HepG2 (cell line): ENCODE data around the gene IRAK1BP1. TPM values are rescaled to one million over a fixed set of nuclear protein-coding genes. Genes with fewer than 3 reads are reported as not detected.

Source experiments
- ATAC-seq: fragments of 200-7000 bp; cut with Tn5 transposase; 3 replicates; pipeline ENCODE4 v1.9.1; 2020; ENCODE audit warnings: mild to moderate bottlenecking, moderate library complexity
- BruUV-seq: library from RNA; stranded (reverse); fragments of 400-500 nt; replicated peaks from 2 replicates; lab custom pipeline; 2021; lab: Mats Ljungman, UMichigan
- CTCF ChIA-PET: fragments of 300-600 bp; formaldehyde crosslinking; extraction: SDS; loops from one replicate; lab custom pipeline; 2021; ENCODE audit warnings: low total read pairs, inconsistent platforms, low intra/inter-chr PET ratio; lab: Yijun Ruan, JAX
- POLR2A ChIA-PET: fragments of 350-600 bp; sonication (Branson Sonifier 250); formaldehyde crosslinking; loops from one replicate; lab custom pipeline; 2020; ENCODE audit warnings: antibody characterized with exemption, inconsistent platforms; lab: Yijun Ruan, JAX
- DNase-seq: peaks from one replicate; pipeline ENCODE4 v3.0.0-alpha.2; 2015; ENCODE audit warnings: low spot score
- FAIRE-seq: peaks from 3 replicates; lab custom pipeline; 2011; peaks lifted over from hg19 to GRCh38; lab: Jason Lieb, UNC
- H2AFZ ChIP-seq: one replicate; pipeline ENCODE4 v1.6.1; 2011; ENCODE audit warnings: low read length, inconsistent platforms
- H3K27ac ChIP-seq: fragments of 300-600 bp; 3 replicates; pipeline ENCODE4 v1.8.0; 2011; ENCODE audit warnings: mixed run types, mild to moderate bottlenecking, mixed read lengths, low read length, inconsistent platforms; ENCODE audit not compliant: insufficient read depth; ENCODE audit errors: extremely low read length
- H3K27me3 ChIP-seq, 2 experiments: fragments of 200-600 bp in 1 of 2; 2 replicates in 1 of 2; 3 replicates in 1 of 2; pipeline versions ENCODE4 v1.6.0 to v1.8.0; 2011; ENCODE audit warnings: low read length in 2 of 2, mild to moderate bottlenecking in 2 of 2, moderate library complexity in 2 of 2, inconsistent platforms in 1 of 2; ENCODE audit not compliant: insufficient read depth in 2 of 2, control insufficient read depth in 1 of 2
- H3K36me3 ChIP-seq, 2 experiments: fragments of 200-600 bp in 1 of 2; replicated peaks in 1 of 2; 2 replicates in 1 of 2; 3 replicates in 1 of 2; pipeline versions ENCODE4 v1.5.1 to v1.8.0; 2011; ENCODE audit warnings: low read length in 2 of 2, inconsistent platforms in 1 of 2; ENCODE audit not compliant: insufficient read depth in 2 of 2, control insufficient read depth in 1 of 2
- H3K4me1 ChIP-seq: 2 replicates; pipeline ENCODE4 v1.5.1; 2012; ENCODE audit warnings: low read length, inconsistent platforms; ENCODE audit not compliant: insufficient read depth
- H3K4me2 ChIP-seq: 2 replicates; pipeline ENCODE4 v1.6.0; 2011; ENCODE audit warnings: low read depth, low read length, inconsistent platforms
- H3K4me3 ChIP-seq, 3 experiments: fragments of 200-600 bp in 1 of 3; sonication (generic), shearing (Covaris generic) in 1 of 3; replicated peaks in 1 of 3; 2 replicates each; pipeline ENCODE4 v1.5.1; 2011 to 2016; ENCODE audit warnings: low read length in 3 of 3, inconsistent platforms in 2 of 3, low read depth in 2 of 3, mild to moderate bottlenecking in 2 of 3, control low read depth in 1 of 3, mixed read lengths in 1 of 3; ENCODE audit not compliant: insufficient read depth in 1 of 3
- H3K79me2 ChIP-seq: one replicate; pipeline ENCODE4 v1.6.1; 2011; ENCODE audit warnings: low read length, inconsistent platforms; ENCODE audit not compliant: insufficient read depth
- H3K9ac ChIP-seq: 2 replicates; pipeline ENCODE4 v1.6.0; 2011; ENCODE audit warnings: mild to moderate bottlenecking, low read depth, low read length, inconsistent platforms; ENCODE audit not compliant: insufficient read depth
- H3K9me3 ChIP-seq: 2 replicates; pipeline ENCODE4 v1.5.1; 2012; ENCODE audit warnings: mild to moderate bottlenecking, low read length
- H4K20me1 ChIP-seq: 2 replicates; pipeline ENCODE4 v1.6.0; 2011; ENCODE audit warnings: inconsistent platforms, mild to moderate bottlenecking, low read length, moderate library complexity; ENCODE audit not compliant: insufficient read depth
- GPN1 ChIP-seq: sonication (generic); formaldehyde crosslinking; IDR thresholded peaks from 2 replicates; pipeline ENCODE4 v1.5.1; 2020; ENCODE audit warnings: missing genetic modification reagents, borderline replicate concordance
- MED1 ChIP-seq: sonication (generic); formaldehyde crosslinking; IDR thresholded peaks from 2 replicates; pipeline ENCODE4 v1.4.0; 2020; ENCODE audit warnings: missing genetic modification reagents
- MLLT10 ChIP-seq: sonication (generic); formaldehyde crosslinking; IDR thresholded peaks from 2 replicates; pipeline ENCODE4 v1.4.0; 2020; ENCODE audit warnings: missing genetic modification reagents
- TBX2 ChIP-seq: sonication (generic); formaldehyde crosslinking; IDR thresholded peaks from 2 replicates; pipeline ENCODE4 v1.5.0; 2020; ENCODE audit warnings: missing genetic modification reagents, mild to moderate bottlenecking, borderline replicate concordance
- ZNF33B ChIP-seq: sonication (generic); formaldehyde crosslinking; IDR thresholded peaks from 2 replicates; pipeline ENCODE4 v1.5.1; 2020; ENCODE audit warnings: mild to moderate bottlenecking, missing genetic modification reagents
- ZNF44 ChIP-seq: sonication (generic); formaldehyde crosslinking; IDR thresholded peaks from 2 replicates; pipeline ENCODE4 v1.5.1; 2020; ENCODE audit warnings: mild to moderate bottlenecking, missing genetic modification reagents
- ZNF543 ChIP-seq: sonication (generic); formaldehyde crosslinking; IDR thresholded peaks from 2 replicates; pipeline ENCODE4 v1.4.0; 2020; ENCODE audit warnings: mild to moderate bottlenecking, missing genetic modification reagents
- WGBS: methylation state at CpG from one replicate; pipeline ENCODE4 v1.1.6; 2017; ENCODE audit warnings: low lambda C conversion rate; 5-methylcytosine and 5-hydroxymethylcytosine counted together
- in situ Hi-C: cut with HindIII; loops from 2 replicates; pipeline ENCODE4 v1.10.0; 2017; ENCODE audit warnings: low pct_unique_long_range_greater_than_20kb; ENCODE audit not compliant: extremely low pct_ligation_motif_present
- intact Hi-C: fragments of 100-400 bp; cut with micrococcal nuclease; formaldehyde crosslinking; loops from one replicate; pipeline ENCODE4 v1.10.0; 2022; ENCODE audit not compliant: unreplicated experiment
- polyA plus RNA-seq, 8 experiments: library from polyadenylated mRNA; depleted of rRNA in 3 of 8; stranded (reverse) in 7 of 8; unstranded in 1 of 8; fragments of >200 nt; fragmentation: Illumina TruSeq in 4 of 8; extraction: Trizol in 4 of 8; gene quantifications; 2 replicates each; pipeline versions ENCODE4 v1.2.1 to v1.2.3, GENCODE V29; 2011 to 2016; ENCODE audit warnings: low read depth in 4 of 8, missing spikeins in 1 of 8, mixed read lengths in 1 of 8; ENCODE audit not compliant: insufficient read depth in 1 of 8
- total RNA-seq, 5 experiments: library from RNA; depleted of rRNA; stranded (reverse); fragments of >200 nt; fragmentation: Illumina TruSeq; extraction: Trizol; gene quantifications; 2 replicates each; pipeline ENCODE4 v1.2.3, GENCODE V29; 2016; ENCODE audit warnings: low read depth in 1 of 5
- TF ChIP-seq, protein P1 (sequence below): sonication (generic); formaldehyde crosslinking; IDR thresholded peaks from 2 replicates; pipeline ENCODE4 v1.5.1; 2020; ENCODE audit warnings: mild to moderate bottlenecking, missing genetic modification reagents, moderate library complexity
- TF ChIP-seq, protein P2 (sequence below): sonication (generic); formaldehyde crosslinking; conservative IDR thresholded peaks from 2 replicates; pipeline ENCODE4 v1.8.1; 2023; ENCODE audit warnings: missing genetic modification reagents
- TF ChIP-seq, protein P3 (sequence below): sonication (generic); formaldehyde crosslinking; IDR thresholded peaks from 2 replicates; pipeline ENCODE4 v1.5.1; 2020; ENCODE audit warnings: missing genetic modification reagents, mild to moderate bottlenecking, borderline replicate concordance
- TF ChIP-seq, protein P4 (sequence below): sonication (generic); formaldehyde crosslinking; IDR thresholded peaks from 2 replicates; pipeline ENCODE4 v1.9.0; 2021; ENCODE audit warnings: missing genetic modification reagents, borderline replicate concordance

Gene IRAK1BP1
- total and polyA plus RNA-seq, 2 of the 13 experiments (the other 11 are each of a cell fraction or from before 2014, with no cell fraction given): 0.86 to 1.5 TPM

DNA sequence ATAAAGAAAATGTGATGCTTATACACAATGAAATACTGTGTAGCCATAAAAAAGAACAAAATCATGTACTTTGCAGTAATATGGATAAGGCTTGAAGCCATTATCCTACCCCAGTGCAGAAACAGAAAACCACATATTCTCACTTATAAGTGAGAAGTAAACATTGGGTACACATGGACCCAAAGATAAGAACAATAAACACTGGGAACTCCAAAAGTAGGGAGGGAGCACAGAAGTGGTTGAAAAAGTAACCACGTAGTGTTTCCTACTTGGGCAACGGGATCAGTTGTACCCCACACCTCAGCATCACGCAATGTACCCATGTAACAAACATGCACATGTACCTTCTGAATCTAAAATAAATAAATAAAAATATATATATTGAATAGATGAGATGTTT is 8.2 kb downstream of the IRAK1BP1 start (continued):
- TF ChIP-seq MED1 (CRISPR knock-in tag): no peak
- TF ChIP-seq MLLT10 (CRISPR knock-in tag): no peak
- TF ChIP-seq, all 625 proteins: peak for 0

DNA sequence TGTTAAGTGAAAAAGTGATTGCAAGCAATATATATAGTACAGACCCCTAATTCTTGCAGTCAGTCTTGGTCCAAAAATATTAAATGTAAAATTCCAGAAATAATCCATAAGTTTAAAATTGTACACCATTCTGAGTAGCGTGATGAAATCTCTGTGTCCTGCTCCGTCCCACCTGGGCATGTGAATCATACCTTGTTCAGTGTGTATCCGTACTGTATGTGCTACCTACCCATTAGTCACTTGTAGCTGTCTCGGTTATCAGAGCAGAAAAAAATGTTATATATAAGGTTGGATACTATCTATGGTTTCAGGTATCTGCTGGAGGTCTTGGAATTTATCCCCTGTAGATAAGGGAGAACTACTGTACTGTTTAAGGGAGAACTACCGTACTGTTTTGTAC is 16.3 kb downstream of the IRAK1BP1 start:
- Histone ChIP-seq H3K4me2 (no peak overlapping the region), H3K79me2 (no peaks in the 10 kb centered on the region), H3K27ac (no peak overlapping the region), H3K27me3 (no peaks in the 10 kb centered on the region), H3K4me3 (no peak overlapping the region), H3K4me1 (no peaks in the 10 kb centered on the region), H3K9me3 (no peaks in the 10 kb centered on the region), H3K36me3 (no peaks in the 10 kb centered on the region), H3K9ac (no peak overlapping the region), H4K20me1 (no peaks in the 10 kb centered on the region), H2AFZ (no peak overlapping the region)
- no TSS peak for BruUV-seq
- ATAC-seq: no peak
- WGBS: 89% methylated on average over 5 of the region's 5 CpGs
- FAIRE-seq: no peak
- in situ Hi-C loops: no loop called here
- DNase-seq: no peak
- ChIA-PET CTCF (no interaction called here), POLR2A (no interaction called here)
- TF ChIP-seq, protein P1, sequence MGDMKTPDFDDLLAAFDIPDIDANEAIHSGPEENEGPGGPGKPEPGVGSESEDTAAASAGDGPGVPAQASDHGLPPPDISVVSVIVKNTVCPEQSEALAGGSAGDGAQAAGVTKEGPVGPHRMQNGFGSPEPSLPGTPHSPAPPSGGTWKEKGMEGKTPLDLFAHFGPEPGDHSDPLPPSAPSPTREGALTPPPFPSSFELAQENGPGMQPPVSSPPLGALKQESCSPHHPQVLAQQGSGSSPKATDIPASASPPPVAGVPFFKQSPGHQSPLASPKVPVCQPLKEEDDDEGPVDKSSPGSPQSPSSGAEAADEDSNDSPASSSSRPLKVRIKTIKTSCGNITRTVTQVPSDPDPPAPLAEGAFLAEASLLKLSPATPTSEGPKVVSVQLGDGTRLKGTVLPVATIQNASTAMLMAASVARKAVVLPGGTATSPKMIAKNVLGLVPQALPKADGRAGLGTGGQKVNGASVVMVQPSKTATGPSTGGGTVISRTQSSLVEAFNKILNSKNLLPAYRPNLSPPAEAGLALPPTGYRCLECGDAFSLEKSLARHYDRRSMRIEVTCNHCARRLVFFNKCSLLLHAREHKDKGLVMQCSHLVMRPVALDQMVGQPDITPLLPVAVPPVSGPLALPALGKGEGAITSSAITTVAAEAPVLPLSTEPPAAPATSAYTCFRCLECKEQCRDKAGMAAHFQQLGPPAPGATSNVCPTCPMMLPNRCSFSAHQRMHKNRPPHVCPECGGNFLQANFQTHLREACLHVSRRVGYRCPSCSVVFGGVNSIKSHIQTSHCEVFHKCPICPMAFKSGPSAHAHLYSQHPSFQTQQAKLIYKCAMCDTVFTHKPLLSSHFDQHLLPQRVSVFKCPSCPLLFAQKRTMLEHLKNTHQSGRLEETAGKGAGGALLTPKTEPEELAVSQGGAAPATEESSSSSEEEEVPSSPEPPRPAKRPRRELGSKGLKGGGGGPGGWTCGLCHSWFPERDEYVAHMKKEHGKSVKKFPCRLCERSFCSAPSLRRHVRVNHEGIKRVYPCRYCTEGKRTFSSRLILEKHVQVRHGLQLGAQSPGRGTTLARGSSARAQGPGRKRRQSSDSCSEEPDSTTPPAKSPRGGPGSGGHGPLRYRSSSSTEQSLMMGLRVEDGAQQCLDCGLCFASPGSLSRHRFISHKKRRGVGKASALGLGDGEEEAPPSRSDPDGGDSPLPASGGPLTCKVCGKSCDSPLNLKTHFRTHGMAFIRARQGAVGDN (CRISPR knock-in tag): no peak
- no peak for TF ChIP-seq ZNF44 (CRISPR knock-in tag)
- no peak for TF ChIP-seq GPN1 (CRISPR knock-in tag)
- no peak for TF ChIP-seq ZNF33B (CRISPR knock-in tag)
- TF ChIP-seq ZNF543 (CRISPR knock-in tag): no peak
- TF ChIP-seq TBX2 (CRISPR knock-in tag): no peak
- TF ChIP-seq, protein P2, sequence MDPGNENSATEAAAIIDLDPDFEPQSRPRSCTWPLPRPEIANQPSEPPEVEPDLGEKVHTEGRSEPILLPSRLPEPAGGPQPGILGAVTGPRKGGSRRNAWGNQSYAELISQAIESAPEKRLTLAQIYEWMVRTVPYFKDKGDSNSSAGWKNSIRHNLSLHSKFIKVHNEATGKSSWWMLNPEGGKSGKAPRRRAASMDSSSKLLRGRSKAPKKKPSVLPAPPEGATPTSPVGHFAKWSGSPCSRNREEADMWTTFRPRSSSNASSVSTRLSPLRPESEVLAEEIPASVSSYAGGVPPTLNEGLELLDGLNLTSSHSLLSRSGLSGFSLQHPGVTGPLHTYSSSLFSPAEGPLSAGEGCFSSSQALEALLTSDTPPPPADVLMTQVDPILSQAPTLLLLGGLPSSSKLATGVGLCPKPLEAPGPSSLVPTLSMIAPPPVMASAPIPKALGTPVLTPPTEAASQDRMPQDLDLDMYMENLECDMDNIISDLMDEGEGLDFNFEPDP (CRISPR knock-in tag): no peak
- TF ChIP-seq, protein P3, sequence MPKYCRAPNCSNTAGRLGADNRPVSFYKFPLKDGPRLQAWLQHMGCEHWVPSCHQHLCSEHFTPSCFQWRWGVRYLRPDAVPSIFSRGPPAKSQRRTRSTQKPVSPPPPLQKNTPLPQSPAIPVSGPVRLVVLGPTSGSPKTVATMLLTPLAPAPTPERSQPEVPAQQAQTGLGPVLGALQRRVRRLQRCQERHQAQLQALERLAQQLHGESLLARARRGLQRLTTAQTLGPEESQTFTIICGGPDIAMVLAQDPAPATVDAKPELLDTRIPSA (CRISPR knock-in tag): no peak
- TF ChIP-seq, protein P4, sequence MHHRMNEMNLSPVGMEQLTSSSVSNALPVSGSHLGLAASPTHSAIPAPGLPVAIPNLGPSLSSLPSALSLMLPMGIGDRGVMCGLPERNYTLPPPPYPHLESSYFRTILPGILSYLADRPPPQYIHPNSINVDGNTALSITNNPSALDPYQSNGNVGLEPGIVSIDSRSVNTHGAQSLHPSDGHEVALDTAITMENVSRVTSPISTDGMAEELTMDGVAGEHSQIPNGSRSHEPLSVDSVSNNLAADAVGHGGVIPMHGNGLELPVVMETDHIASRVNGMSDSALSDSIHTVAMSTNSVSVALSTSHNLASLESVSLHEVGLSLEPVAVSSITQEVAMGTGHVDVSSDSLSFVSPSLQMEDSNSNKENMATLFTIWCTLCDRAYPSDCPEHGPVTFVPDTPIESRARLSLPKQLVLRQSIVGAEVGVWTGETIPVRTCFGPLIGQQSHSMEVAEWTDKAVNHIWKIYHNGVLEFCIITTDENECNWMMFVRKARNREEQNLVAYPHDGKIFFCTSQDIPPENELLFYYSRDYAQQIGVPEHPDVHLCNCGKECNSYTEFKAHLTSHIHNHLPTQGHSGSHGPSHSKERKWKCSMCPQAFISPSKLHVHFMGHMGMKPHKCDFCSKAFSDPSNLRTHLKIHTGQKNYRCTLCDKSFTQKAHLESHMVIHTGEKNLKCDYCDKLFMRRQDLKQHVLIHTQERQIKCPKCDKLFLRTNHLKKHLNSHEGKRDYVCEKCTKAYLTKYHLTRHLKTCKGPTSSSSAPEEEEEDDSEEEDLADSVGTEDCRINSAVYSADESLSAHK (CRISPR knock-in tag): no peak
- intact Hi-C loops: no loop called here
